GM12892 (cell line): ENCODE measurements around the gene CYBRD1.

Experiments
- DNase-seq: peaks from one replicate; pipeline ENCODE4 v3.0.0; 2011; ENCODE audit not compliant: insufficient read length
- FAIRE-seq: peaks from 2 replicates; lab custom pipeline; 2011; peaks lifted over from hg19 to GRCh38; lab: Jason Lieb, UNC
- POLR2A ChIP-seq: IDR thresholded peaks from 2 replicates; pipeline ENCODE4 v1.6.1; 2011; ENCODE audit warnings: low read depth, low read length, control low read depth
- POLR2AphosphoS5 ChIP-seq: IDR thresholded peaks from 2 replicates; pipeline ENCODE4 v1.6.1; 2011; ENCODE audit warnings: low read depth, low read length, control low read depth
- TAF1 ChIP-seq: IDR thresholded peaks from 2 replicates; pipeline ENCODE4 v1.6.1; 2011; ENCODE audit warnings: low read depth, mild to moderate bottlenecking, control low read depth, low read length, borderline replicate concordance

CYBRD1 gene

DNA sequence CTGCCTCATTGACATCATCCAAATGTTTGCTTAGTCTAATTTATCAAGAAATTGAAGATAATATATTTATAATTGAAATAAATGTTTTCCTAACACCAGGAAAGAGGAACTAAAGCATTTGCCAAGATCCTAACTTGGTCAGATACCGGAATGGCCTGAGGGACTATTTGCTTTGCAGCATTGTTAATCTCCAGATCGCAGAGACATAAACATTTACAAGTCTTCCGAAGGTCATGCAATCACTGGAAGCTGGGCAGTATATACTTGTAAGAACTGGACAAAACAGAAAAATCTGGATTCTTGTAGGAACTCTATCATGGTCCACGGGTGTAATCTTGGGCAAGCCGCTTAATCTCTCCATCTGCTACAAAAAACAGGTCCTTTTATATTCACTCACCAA, 42.2 kb downstream of the CYBRD1 start:
- no peak for DNase-seq
- FAIRE-seq, result no peak
- no peak for TF ChIP-seq POLR2A
- no peak for TF ChIP-seq POLR2AphosphoS5
- TF ChIP-seq TAF1, result no peak

DNA sequence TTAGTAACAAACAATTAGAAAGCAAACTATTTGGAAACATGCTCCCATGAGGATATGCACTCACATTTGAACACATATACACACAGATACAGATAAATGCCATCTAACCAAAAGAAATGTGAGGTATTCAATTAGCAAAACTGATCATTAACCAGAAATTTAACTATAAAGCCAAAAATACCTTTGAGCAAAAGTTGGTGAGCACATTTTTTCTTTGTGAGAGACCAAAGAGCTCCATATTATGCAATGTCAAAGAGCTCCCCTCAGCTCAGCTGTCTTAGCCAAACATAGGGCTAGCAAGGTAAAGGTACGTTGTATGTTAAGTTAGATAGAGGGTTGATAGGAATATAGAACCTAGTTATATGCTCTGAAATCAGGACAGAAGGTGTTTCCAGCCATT, 43.8 kb downstream of the CYBRD1 start:
- FAIRE-seq (no peak), DNase-seq (no peak)
- TF ChIP-seq TAF1 (no peak), POLR2A (no peak), POLR2AphosphoS5 (no peak)

DNA sequence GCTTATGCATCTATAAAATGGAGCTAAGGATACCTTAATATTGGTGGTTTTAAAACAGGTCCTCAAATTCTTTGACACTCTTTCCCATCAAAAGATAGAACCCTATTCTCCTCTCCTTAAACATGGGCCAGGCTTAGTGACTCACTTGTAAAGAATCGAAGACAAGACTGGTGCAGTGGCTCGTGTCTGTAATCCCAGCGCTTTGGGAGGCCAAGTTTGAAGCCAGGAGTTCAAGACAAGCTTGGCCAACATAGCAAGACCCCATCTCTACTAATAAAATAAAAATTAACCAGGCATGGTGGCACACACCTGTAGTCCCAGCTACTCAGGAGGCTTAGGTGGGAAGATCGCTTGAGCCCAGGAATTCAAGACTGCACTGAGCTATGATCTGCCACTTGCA, 44.5 kb downstream of the CYBRD1 start:
- DNase-seq (no peak), FAIRE-seq (no peak)
- TF ChIP-seq POLR2AphosphoS5, result no peak
- no peak for TF ChIP-seq TAF1

DNA sequence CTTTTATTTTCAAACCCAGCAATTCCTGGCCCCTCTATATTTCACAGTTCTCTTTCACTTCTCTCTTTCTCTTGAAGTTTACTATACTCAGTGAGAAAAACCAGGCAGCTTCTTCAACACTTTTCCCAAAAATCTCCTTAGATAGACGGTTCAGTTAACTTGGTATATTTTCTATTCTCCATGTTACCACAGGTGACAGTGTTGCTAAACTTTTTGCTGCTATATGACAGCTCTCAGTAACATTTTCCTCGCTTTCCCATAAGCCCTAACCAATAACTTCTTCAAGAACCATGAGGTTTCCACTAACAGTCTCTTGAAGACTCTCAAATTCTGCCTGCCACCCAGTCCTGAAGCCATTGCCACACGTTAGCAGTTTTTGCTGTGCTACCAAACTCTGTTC, 45.8 kb downstream of the CYBRD1 start:
- no peak for DNase-seq
- no peak for FAIRE-seq
- TF ChIP-seq POLR2AphosphoS5, result no peak

DNA sequence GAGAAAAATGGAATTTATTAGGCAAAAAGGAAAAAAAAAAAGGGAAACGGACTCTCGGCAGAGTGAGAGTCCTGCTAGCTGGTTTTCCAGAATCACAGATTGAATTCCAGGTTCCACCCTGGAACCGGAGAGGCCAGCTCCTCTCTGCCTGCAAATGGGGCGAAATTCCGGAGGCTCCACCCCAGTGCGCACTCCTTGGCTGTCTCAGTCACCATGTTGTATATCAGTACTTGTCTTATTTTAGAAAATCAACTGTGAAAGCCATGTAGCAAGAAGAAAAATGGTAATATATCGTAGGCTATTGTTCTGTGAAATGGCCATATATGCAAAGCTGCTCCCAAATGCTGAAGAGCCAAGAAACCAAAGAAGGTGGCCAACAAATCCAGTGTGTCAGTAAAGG, 49.4 kb downstream of the CYBRD1 start:
- FAIRE-seq (no peak), DNase-seq (no peak)
- TF ChIP-seq POLR2A (no peak), POLR2AphosphoS5 (no peak), TAF1 (no peak)

DNA sequence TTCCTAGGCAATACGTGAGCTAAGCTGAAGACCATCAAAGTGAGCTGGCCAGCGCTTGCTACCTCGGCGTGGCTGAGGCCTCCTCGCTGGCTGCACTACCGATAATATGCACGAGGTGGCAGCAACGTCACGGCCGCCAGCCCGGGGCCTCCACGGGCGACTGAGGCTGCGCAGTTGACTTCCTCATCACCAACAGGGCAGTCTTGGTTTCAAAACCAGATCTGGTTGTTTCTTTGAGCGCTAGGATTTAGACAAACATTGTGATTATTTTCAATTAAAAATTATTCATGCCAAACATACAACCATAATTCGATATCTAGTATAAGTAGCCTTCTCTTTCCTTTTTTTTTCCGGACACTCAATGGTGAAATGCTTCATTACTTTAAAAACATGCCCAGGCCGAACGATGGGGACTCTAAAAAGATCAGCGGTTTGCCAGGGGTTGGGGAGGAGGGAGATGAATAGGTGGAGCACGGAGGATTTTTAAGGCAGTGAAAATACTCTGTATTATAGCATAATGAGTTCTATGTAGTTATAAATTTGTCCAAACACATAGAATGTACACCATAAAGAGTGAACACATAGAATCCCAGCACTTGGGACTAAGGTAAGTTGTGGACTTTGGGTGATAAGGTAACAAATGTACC, 52.0 kb downstream of the CYBRD1 start:
- DNase-seq (peak; percentile 77), FAIRE-seq (peak; percentile 91)
- TF ChIP-seq TAF1 (no peak), POLR2AphosphoS5 (no peak), POLR2A (no peak)

DNA sequence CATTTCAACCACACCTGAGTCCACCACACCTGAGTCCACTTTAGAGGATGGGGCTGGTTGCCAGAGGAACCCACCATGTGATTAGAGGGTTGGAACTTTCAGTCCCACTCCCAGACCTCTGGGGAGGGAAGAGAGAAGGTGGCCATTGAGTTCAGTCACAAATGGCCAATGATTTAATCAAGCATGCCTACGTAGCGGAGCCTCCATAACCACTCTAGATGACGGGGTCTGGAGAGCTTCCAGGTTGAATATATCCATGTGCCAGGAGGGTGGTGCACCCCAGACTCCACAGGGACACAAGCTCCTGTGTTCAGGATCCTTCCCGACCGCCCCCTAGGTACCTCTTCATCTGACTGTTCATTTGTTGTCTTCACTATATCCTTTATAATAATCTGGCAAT, 53.3 kb downstream of the CYBRD1 start:
- TF ChIP-seq TAF1, result no peak
- no peak for TF ChIP-seq POLR2A
- TF ChIP-seq POLR2AphosphoS5, result no peak
- FAIRE-seq, result no peak
- no peak for DNase-seq

DNA sequence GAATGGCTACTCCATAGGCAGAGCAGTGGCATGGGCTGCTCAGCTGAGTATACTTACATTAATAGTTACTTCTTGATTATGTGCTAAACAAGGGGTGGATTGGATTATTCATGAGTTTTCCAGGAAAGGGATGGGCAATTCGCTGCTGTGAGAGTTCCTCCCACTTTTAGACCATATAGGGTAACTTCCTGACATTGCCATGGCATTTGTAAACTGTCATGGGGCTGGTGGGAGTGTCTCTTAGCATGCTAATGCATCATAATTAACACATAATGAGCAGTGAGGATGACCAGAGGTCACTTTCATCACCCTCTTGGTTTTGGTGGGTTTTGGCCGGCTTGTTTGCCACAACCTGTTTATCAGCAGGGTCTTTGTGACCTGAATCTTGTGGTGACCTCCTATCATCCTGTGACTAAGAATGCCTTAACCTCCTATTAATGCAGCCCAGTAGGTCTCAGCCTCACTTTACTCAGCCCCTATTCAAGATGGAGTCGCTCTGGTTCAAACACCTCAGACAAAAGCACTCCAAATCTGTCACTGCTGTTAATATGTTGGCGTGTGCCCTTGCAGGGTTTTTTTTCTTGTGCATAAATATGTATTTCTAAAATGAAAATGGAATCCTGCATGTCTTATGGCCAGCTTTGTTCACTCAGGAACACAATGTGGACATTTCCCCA, 56.0 kb downstream of the CYBRD1 start:
- DNase-seq (no peak), FAIRE-seq (no peak)
- TF ChIP-seq POLR2AphosphoS5, result no peak

DNA sequence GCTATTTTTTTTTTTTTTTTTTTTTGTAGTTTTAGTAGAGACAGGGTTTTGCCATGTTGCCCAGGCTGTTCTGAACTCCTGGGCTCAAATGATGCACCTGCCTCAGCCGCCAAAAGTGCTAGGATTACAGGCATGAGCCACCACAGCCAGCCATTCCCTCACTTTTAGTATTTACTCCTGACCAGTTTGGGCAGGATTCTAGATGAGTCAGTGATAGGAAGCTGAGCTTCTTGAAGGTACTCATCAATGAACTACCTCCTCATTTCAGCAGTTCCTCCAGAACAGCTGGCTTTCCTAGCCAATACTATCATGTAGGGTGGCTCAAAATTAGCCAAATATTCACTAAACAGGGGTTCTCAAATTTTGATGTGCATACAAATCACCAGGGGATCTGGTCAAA, 57.2 kb downstream of the CYBRD1 start:
- no peak for FAIRE-seq
- DNase-seq, result no peak
- TF ChIP-seq TAF1, result no peak
- TF ChIP-seq POLR2AphosphoS5, result no peak
- TF ChIP-seq POLR2A, result no peak

DNA sequence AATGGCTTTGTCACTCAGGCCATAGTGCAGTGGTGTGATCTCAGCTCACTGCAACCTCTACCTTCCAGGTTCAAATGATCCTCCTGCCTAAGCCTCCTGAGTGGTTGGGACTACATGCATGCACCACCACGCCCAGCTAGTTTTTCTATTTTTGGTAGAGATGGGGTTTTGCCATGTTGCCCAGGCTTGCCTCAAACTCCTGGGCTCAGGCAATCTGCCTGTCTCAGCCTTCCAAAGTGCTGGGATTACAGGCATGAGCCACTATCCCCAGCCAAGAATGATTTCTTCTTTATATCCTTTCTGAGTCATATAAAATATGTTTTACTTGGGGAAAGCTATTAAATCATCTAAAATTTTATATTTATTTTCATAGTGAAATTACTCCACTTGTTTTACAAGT, 61.3 kb downstream of the CYBRD1 start:
- FAIRE-seq (no peak), DNase-seq (no peak)

DNA sequence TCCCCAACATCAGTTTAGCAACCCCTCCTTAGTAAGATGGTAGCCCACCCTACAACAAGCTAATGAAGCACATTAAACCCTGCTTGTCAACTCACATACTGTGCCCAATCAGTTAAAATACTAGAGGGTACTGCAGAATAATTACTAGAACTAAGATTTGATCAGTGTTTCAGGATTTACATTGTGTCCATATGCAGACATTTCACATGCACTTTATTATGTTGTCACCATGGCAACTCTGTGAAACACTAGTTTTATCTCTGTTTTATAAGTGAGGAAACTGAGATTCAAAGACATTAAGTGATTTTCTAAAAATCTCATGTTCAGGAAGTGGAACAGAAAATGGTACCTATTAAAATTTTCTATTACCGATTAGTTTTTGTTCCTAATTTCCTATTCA, 61.7 kb downstream of the CYBRD1 start:
- FAIRE-seq (no peak), DNase-seq (no peak)
- TF ChIP-seq POLR2AphosphoS5 (no peak), POLR2A (no peak), TAF1 (no peak)

More for the DNA sequence above, 61.3 kb downstream of the CYBRD1 start:
- TF ChIP-seq POLR2A (no peak), POLR2AphosphoS5 (no peak), TAF1 (no peak)

DNA sequence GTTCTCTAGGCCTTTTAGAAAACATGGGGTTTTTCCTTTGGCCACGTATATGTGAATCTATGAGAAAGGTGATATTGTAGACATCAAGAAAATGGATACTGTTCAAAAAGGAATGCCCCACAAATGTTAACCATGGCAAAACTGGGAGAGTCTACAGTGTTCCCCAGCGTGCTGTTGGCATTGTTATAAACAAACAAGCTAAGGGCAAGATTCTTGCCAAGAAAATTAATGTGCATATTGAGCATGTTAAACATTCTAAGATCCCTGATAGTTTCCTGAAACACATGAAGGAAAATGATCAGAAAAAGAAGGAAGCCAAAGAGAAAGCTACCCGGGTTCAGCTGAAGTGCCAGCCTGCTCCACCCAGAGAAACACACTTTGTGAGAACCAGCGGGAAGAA, 64.9 kb downstream of the CYBRD1 start:
- TF ChIP-seq TAF1 (no peak), POLR2A (no peak)
- FAIRE-seq (no peak), DNase-seq (no peak)

DNA sequence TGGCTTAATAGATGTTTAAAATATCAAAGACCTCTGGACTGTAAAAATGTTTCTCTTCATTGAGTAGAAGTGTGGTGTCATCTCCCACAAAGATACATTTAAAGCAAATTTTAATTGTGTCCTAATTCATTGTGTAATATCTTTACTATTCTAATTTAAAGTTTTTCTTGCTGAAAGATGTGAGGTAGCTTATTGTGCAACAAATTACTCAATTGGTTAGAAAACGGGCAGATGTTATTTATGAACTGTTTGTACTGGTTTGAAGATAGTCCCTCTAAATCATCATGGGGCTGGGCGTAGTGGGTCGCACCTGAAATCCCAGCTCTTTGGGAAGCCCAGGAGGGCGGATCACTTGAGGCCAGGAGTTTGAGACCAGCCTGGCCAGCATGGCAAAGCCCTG, 65.3 kb downstream of the CYBRD1 start:
- DNase-seq, result no peak
- FAIRE-seq, result no peak
- TF ChIP-seq POLR2AphosphoS5 (no peak), TAF1 (no peak), POLR2A (no peak)
